HepG2 (cell line): ENCODE results near the gene ARGLU1. TPM values are rescaled to one million over a fixed set of nuclear protein-coding genes. Genes with fewer than 3 reads are reported as not detected.

Experiments
- ATAC-seq: fragments of 200-7000 bp; cut with Tn5 transposase; 3 replicates; pipeline ENCODE4 v1.9.1; 2020; ENCODE audit warnings: mild to moderate bottlenecking, moderate library complexity
- BruUV-seq: library from RNA; stranded (reverse); fragments of 400-500 nt; replicated peaks from 2 replicates; lab custom pipeline; 2021; lab: Mats Ljungman, UMichigan
- CTCF ChIA-PET: fragments of 300-600 bp; formaldehyde crosslinking; extraction: SDS; loops from one replicate; lab custom pipeline; 2021; ENCODE audit warnings: low total read pairs, inconsistent platforms, low intra/inter-chr PET ratio; lab: Yijun Ruan, JAX
- POLR2A ChIA-PET: fragments of 350-600 bp; sonication (Branson Sonifier 250); formaldehyde crosslinking; loops from one replicate; lab custom pipeline; 2020; ENCODE audit warnings: antibody characterized with exemption, inconsistent platforms; lab: Yijun Ruan, JAX
- DNase-seq: peaks from one replicate; pipeline ENCODE4 v3.0.0-alpha.2; 2015; ENCODE audit warnings: low spot score
- FAIRE-seq: peaks from 3 replicates; lab custom pipeline; 2011; peaks lifted over from hg19 to GRCh38; lab: Jason Lieb, UNC
- H2AFZ ChIP-seq: one replicate; pipeline ENCODE4 v1.6.1; 2011; ENCODE audit warnings: low read length, inconsistent platforms
- H3K27ac ChIP-seq: fragments of 300-600 bp; 3 replicates; pipeline ENCODE4 v1.8.0; 2011; ENCODE audit warnings: mixed run types, mild to moderate bottlenecking, mixed read lengths, low read length, inconsistent platforms; ENCODE audit not compliant: insufficient read depth; ENCODE audit errors: extremely low read length
- H3K27me3 ChIP-seq, 2 experiments: fragments of 200-600 bp in 1 of 2; 2 replicates in 1 of 2; 3 replicates in 1 of 2; pipeline versions ENCODE4 v1.6.0 to v1.8.0; 2011; ENCODE audit warnings: low read length in 2 of 2, mild to moderate bottlenecking in 2 of 2, moderate library complexity in 2 of 2, inconsistent platforms in 1 of 2; ENCODE audit not compliant: insufficient read depth in 2 of 2, control insufficient read depth in 1 of 2
- H3K36me3 ChIP-seq, 2 experiments: fragments of 200-600 bp in 1 of 2; replicated peaks in 1 of 2; 2 replicates in 1 of 2; 3 replicates in 1 of 2; pipeline versions ENCODE4 v1.5.1 to v1.8.0; 2011; ENCODE audit warnings: low read length in 2 of 2, inconsistent platforms in 1 of 2; ENCODE audit not compliant: insufficient read depth in 2 of 2, control insufficient read depth in 1 of 2
- H3K4me1 ChIP-seq: 2 replicates; pipeline ENCODE4 v1.5.1; 2012; ENCODE audit warnings: low read length, inconsistent platforms; ENCODE audit not compliant: insufficient read depth
- H3K4me2 ChIP-seq: 2 replicates; pipeline ENCODE4 v1.6.0; 2011; ENCODE audit warnings: low read depth, low read length, inconsistent platforms
- H3K4me3 ChIP-seq, 3 experiments: fragments of 200-600 bp in 1 of 3; sonication (generic), shearing (Covaris generic) in 1 of 3; replicated peaks in 1 of 3; 2 replicates each; pipeline ENCODE4 v1.5.1; 2011 to 2016; ENCODE audit warnings: low read length in 3 of 3, inconsistent platforms in 2 of 3, low read depth in 2 of 3, mild to moderate bottlenecking in 2 of 3, control low read depth in 1 of 3, mixed read lengths in 1 of 3; ENCODE audit not compliant: insufficient read depth in 1 of 3
- H3K79me2 ChIP-seq: one replicate; pipeline ENCODE4 v1.6.1; 2011; ENCODE audit warnings: low read length, inconsistent platforms; ENCODE audit not compliant: insufficient read depth
- H3K9ac ChIP-seq: 2 replicates; pipeline ENCODE4 v1.6.0; 2011; ENCODE audit warnings: mild to moderate bottlenecking, low read depth, low read length, inconsistent platforms; ENCODE audit not compliant: insufficient read depth
- H3K9me3 ChIP-seq: 2 replicates; pipeline ENCODE4 v1.5.1; 2012; ENCODE audit warnings: mild to moderate bottlenecking, low read length
- H4K20me1 ChIP-seq: 2 replicates; pipeline ENCODE4 v1.6.0; 2011; ENCODE audit warnings: inconsistent platforms, mild to moderate bottlenecking, low read length, moderate library complexity; ENCODE audit not compliant: insufficient read depth
- MEIS1 ChIP-seq: sonication (generic); formaldehyde crosslinking; IDR thresholded peaks from 2 replicates; pipeline ENCODE4 v1.9.0; 2021; ENCODE audit warnings: mild to moderate bottlenecking, missing genetic modification reagents, moderate library complexity, borderline replicate concordance
- MYC ChIP-seq: sonication (generic); formaldehyde crosslinking; IDR thresholded peaks from 2 replicates; pipeline ENCODE4 v1.9.0; 2021; ENCODE audit warnings: missing genetic modification reagents, borderline replicate concordance
- ZNF12 ChIP-seq: sonication (generic); formaldehyde crosslinking; IDR thresholded peaks from 2 replicates; pipeline ENCODE4 v1.5.0; 2020; ENCODE audit warnings: missing genetic modification reagents
- ZNF225 ChIP-seq: sonication (generic); formaldehyde crosslinking; IDR thresholded peaks from 2 replicates; pipeline ENCODE4 v1.4.0; 2020; ENCODE audit warnings: mild to moderate bottlenecking, missing genetic modification reagents
- ZNF253 ChIP-seq: sonication (generic); formaldehyde crosslinking; IDR thresholded peaks from 2 replicates; pipeline ENCODE4 v1.8.0; 2022; ENCODE audit warnings: mild to moderate bottlenecking, missing genetic modification reagents, borderline replicate concordance
- ZNF34 ChIP-seq: sonication (generic); formaldehyde crosslinking; IDR thresholded peaks from 2 replicates; pipeline ENCODE4 v1.4.0; 2020; ENCODE audit warnings: mild to moderate bottlenecking, missing genetic modification reagents, borderline replicate concordance
- ZNF562 ChIP-seq: sonication (generic); formaldehyde crosslinking; IDR thresholded peaks from 2 replicates; pipeline ENCODE4 v1.8.0; 2022; ENCODE audit warnings: missing genetic modification reagents, borderline replicate concordance
- ZNF839 ChIP-seq: sonication (generic); formaldehyde crosslinking; IDR thresholded peaks from 2 replicates; pipeline ENCODE4 v1.4.0; 2020; ENCODE audit warnings: missing genetic modification reagents, mild to moderate bottlenecking, borderline replicate concordance
- ZSCAN30 ChIP-seq: sonication (generic); formaldehyde crosslinking; IDR thresholded peaks from 2 replicates; pipeline ENCODE4 v1.5.0; 2020; ENCODE audit warnings: mild to moderate bottlenecking, missing genetic modification reagents
- WGBS: methylation state at CpG from one replicate; pipeline ENCODE4 v1.1.6; 2017; ENCODE audit warnings: low lambda C conversion rate; 5-methylcytosine and 5-hydroxymethylcytosine counted together
- in situ Hi-C: cut with HindIII; loops from 2 replicates; pipeline ENCODE4 v1.10.0; 2017; ENCODE audit warnings: low pct_unique_long_range_greater_than_20kb; ENCODE audit not compliant: extremely low pct_ligation_motif_present
- intact Hi-C: fragments of 100-400 bp; cut with micrococcal nuclease; formaldehyde crosslinking; loops from one replicate; pipeline ENCODE4 v1.10.0; 2022; ENCODE audit not compliant: unreplicated experiment
- polyA plus RNA-seq, 8 experiments: library from polyadenylated mRNA; depleted of rRNA in 3 of 8; stranded (reverse) in 7 of 8; unstranded in 1 of 8; fragments of >200 nt; fragmentation: Illumina TruSeq in 4 of 8; extraction: Trizol in 4 of 8; gene quantifications; 2 replicates each; pipeline versions ENCODE4 v1.2.1 to v1.2.3, GENCODE V29; 2011 to 2016; ENCODE audit warnings: low read depth in 4 of 8, missing spikeins in 1 of 8, mixed read lengths in 1 of 8; ENCODE audit not compliant: insufficient read depth in 1 of 8
- total RNA-seq, 5 experiments: library from RNA; depleted of rRNA; stranded (reverse); fragments of >200 nt; fragmentation: Illumina TruSeq; extraction: Trizol; gene quantifications; 2 replicates each; pipeline ENCODE4 v1.2.3, GENCODE V29; 2016; ENCODE audit warnings: low read depth in 1 of 5
- TF ChIP-seq, protein P1 (sequence below): sonication (generic); formaldehyde crosslinking; IDR thresholded peaks from 2 replicates; pipeline ENCODE4 v1.4.0; 2020; ENCODE audit warnings: missing genetic modification reagents; ENCODE audit errors: not compliant biosample characterization
- TF ChIP-seq, protein P2 (sequence below): sonication (generic); formaldehyde crosslinking; IDR thresholded peaks from 2 replicates; pipeline ENCODE4 v1.4.0; 2020; ENCODE audit warnings: mild to moderate bottlenecking, missing genetic modification reagents
- TF ChIP-seq, protein P3 (sequence below): sonication (generic); formaldehyde crosslinking; IDR thresholded peaks from 2 replicates; pipeline ENCODE4 v1.4.0; 2020; ENCODE audit warnings: mild to moderate bottlenecking, missing genetic modification reagents, borderline replicate concordance

ARGLU1 gene
- total and polyA plus RNA-seq, 2 of the 13 experiments (the other 11 are each of a cell fraction or from before 2014, with no cell fraction given): 47.1 to 70.6 TPM

DNA sequence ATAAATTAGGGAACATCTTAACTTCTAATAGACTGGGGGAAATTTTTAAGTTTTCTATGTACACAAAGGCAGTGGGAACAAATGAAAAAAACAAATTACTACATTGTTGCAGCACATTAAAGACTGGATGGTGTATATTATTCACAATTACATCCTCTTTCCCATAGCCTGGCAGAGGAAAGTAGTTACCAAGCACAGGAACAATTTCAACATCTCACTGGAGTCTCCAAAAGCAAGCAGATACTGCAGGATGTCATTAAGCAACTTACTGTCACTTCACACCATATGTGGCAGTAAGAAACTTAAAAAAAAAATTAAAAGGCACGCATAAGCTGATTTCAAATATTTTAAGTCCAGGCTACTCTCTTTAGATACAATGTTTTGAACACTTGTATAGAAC, 26.1 kb downstream of the ARGLU1 start:
- ATAC-seq (no peak), FAIRE-seq (no peak), DNase-seq (no peak)
- H3K4me1 ChIP-seq: no peaks in the 10 kb centered on the region
- 97% methylated on average over 1 of the region's 1 CpG for WGBS
- ChIA-PET CTCF (no interaction called here), POLR2A (no interaction called here)
- H3K79me2 ChIP-seq: peaks cover 10% of the 10 kb centered on the region
- H4K20me1 ChIP-seq: peaks cover 8% of the 10 kb centered on the region; the same call in 1 of the 2 replicates
- peaks cover 0 to 22% of the 10 kb centered on the region in 2 experiments for H3K36me3 ChIP-seq
- no peak overlapping the region for H3K4me3 ChIP-seq
- H2AFZ ChIP-seq: no peak overlapping the region
- H3K27ac ChIP-seq: no peak overlapping the region
- H3K9ac ChIP-seq: no peak overlapping the region
- no peak overlapping the region for H3K4me2 ChIP-seq
- H3K9me3 ChIP-seq: no peaks in the 10 kb centered on the region
- intact Hi-C loops: no loop called here
- in situ Hi-C loops: loop anchor here (25.0 kb wide), 2 partner anchors 1130 to 1980 kb away; no protein-coding TSS in a partner anchor
- H3K27me3 ChIP-seq: no peaks in the 10 kb centered on the region
- BruUV-seq: no TSS peak
- TF ChIP-seq ZNF225 (CRISPR knock-in tag) (no peak), ZNF839 (CRISPR knock-in tag) (no peak), ZNF562 (CRISPR knock-in tag) (no peak), MYC (CRISPR knock-in tag) (no peak), ZNF12 (CRISPR knock-in tag) (no peak), MEIS1 (CRISPR knock-in tag) (no peak), ZSCAN30 (CRISPR knock-in tag) (no peak), ZNF34 (CRISPR knock-in tag) (no peak), ZNF253 (no peak)
- TF ChIP-seq, protein P1, sequence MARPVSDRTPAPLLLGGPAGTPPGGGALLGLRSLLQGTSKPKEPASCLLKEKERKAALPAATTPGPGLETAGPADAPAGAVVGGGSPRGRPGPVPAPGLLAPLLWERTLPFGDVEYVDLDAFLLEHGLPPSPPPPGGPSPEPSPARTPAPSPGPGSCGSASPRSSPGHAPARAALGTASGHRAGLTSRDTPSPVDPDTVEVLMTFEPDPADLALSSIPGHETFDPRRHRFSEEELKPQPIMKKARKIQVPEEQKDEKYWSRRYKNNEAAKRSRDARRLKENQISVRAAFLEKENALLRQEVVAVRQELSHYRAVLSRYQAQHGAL: no peak
- TF ChIP-seq, protein P2, sequence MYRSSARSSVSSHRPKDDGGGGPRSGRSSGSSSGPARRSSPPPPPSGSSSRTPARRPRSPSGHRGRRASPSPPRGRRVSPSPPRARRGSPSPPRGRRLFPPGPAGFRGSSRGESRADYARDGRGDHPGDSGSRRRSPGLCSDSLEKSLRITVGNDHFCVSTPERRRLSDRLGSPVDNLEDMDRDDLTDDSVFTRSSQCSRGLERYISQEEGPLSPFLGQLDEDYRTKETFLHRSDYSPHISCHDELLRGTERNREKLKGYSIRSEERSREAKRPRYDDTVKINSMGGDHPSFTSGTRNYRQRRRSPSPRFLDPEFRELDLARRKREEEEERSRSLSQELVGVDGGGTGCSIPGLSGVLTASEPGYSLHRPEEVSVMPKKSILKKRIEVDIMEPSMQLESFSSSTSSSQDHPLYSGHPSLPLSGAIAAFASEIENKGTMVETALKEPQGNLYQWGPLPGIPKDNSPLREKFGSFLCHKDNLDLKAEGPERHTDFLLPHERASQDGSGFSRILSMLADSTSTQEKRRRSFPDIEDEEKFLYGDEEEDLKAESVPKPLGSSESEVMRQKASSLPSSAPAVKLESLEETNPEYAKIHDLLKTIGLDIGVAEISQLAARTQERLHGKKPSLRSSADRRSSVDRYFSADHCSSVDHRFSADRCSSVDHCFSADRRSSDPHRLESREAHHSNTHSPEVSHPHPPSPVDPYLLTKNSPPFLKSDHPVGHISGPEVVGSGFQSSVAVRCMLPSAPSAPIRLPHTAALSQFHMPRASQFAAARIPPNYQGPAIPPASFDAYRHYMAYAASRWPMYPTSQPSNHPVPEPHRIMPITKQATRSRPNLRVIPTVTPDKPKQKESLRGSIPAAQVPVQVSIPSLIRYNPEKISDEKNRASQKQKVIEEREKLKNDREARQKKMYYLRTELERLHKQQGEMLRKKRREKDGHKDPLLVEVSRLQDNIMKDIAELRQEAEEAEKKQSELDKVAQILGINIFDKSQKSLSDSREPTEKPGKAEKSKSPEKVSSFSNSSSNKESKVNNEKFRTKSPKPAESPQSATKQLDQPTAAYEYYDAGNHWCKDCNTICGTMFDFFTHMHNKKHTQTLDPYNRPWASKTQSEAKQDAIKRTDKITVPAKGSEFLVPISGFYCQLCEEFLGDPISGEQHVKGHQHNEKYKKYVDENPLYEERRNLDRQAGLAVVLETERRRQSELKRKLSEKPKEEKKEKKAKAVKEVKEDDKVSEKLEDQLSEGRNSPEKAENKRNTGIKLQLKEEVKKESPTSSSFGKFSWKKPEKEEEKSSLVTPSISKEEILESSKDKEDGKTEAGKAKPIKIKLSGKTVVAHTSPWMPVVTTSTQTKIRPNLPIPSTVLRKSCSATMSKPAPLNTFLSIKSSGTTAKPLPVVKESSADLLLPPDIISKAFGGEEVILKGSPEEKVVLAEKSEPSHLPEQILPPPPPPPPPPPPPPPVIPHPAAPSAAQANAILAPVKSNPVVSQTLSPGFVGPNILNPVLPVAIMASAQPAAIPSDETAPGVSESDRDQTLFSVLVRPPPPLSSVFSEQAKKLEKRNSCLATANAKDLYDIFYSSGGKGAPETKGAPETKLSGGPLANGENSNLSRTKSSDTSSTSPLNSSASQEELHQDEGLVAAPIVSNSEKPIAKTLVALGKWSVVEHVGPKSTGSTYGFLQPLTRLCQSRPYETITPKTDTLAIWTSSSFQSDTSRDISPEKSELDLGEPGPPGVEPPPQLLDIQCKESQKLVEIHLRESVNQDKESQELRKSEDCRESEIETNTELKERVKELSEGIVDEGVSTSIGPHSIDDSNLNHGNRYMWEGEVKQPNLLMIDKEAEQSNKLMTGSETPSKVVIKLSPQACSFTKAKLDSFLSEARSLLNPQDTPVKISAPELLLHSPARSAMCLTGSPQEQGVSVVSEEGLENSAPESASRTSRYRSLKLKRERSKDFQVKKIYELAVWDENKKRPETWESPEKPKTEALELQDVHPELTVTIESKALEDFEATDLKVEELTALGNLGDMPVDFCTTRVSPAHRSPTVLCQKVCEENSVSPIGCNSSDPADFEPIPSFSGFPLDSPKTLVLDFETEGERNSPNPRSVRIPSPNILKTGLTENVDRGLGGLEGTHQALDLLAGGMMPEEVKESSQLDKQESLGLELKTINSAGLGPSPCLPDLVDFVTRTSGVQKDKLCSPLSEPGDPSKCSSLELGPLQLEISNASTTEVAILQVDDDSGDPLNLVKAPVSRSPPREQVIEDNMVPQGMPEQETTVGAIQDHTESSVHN (CRISPR knock-in tag): no peak
- TF ChIP-seq, protein P3, sequence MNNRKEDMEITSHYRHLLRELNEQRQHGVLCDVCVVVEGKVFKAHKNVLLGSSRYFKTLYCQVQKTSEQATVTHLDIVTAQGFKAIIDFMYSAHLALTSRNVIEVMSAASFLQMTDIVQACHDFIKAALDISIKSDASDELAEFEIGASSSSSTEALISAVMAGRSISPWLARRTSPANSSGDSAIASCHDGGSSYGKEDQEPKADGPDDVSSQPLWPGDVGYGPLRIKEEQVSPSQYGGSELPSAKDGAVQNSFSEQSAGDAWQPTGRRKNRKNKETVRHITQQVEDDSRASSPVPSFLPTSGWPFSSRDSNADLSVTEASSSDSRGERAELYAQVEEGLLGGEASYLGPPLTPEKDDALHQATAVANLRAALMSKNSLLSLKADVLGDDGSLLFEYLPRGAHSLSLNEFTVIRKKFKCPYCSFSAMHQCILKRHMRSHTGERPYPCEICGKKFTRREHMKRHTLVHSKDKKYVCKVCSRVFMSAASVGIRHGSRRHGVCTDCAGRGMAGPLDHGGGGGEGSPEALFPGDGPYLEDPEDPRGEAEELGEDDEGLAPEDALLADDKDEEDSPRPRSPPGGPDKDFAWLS: no peak
